GM12801 (cell line): ENCODE results near the gene NATD1.

ENCODE experiments used
- CTCF ChIP-seq: IDR thresholded peaks from one replicate; pipeline ENCODE4 v1.5.1; 2011; ENCODE audit warnings: control low read depth; ENCODE audit not compliant: insufficient read length; ENCODE audit errors: extremely low read depth

The NATD1 gene

GRCh38 chr17:21282850-21283249, 29.6 kb upstream of the NATD1 start:
- TF ChIP-seq CTCF, result no peak

- no peak for TF ChIP-seq CTCF
Observed at GRCh38 chr17:21282231-21282630, 29.0 kb upstream of the NATD1 start.

GRCh38 chr17:21280081-21280518, 26.9 kb upstream of the NATD1 start:
- peak; percentile 62 for TF ChIP-seq CTCF

GRCh38 chr17:21279582-21279981, 26.4 kb upstream of the NATD1 start:
- TF ChIP-seq CTCF, result no peak

- no peak for TF ChIP-seq CTCF
Observed at GRCh38 chr17:21279198-21279535, 26.0 kb upstream of the NATD1 start.

- no peak for TF ChIP-seq CTCF
Observed at GRCh38 chr17:21278450-21279197, 25.4 kb upstream of the NATD1 start.

GRCh38 chr17:21277332-21277731, 24.1 kb upstream of the NATD1 start:
- no peak for TF ChIP-seq CTCF
